ENCODE data around the gene FAM180A.
"Not testable (repeated sequence)": the region's sequence is repeated elsewhere in the genome, so short reads cannot be mapped to it uniquely, and the experiment has no call there.

Gene FAM180A

DNA sequence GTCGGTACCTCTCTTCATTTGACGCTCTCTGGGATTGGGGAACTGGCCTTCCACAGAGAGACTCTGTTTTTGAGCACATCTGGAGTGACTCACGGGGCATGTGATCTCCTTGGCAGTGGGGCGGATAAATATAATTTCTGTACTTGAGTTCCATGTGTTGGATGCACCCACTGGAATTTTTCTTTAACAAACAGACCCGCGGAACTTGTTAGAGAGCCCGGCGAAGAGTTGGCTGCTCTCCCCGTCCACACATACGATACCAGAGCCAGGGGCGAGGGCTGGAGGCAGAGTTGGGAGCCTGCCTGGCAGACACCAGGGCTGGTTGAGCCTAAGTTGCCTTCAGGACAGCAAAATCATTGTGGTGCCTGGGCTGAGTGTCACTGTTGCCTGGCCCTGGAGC lies at the start of gene FAM180A:
FAM180A (minus strand) TSS at position 44 of the 400 bp plus-strand sequence. CDS start 233 bp downstream, outside the sequence.
- DNase-seq = no peak

DNA sequence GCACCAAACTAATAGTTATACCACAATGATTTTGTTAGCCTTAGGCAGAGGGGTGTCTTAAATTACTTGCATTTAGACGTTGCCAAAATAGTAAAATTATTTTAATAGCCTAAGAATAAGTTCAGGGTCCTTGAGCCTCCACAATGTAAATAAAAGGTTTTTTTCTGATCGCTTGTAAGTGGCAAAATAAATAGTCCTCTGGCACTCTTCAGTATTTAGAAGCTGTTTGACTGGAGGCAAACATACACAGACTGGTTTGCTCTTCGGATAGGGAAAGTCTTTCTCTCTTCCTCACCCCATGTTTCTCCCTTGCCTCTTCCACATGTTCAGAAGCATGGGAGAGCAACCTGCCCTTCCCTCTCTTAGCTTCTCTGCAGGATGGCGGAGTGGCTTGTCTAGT lies 49.5 kb upstream of the FAM180A start:
- DNase-seq = no peak

DNA sequence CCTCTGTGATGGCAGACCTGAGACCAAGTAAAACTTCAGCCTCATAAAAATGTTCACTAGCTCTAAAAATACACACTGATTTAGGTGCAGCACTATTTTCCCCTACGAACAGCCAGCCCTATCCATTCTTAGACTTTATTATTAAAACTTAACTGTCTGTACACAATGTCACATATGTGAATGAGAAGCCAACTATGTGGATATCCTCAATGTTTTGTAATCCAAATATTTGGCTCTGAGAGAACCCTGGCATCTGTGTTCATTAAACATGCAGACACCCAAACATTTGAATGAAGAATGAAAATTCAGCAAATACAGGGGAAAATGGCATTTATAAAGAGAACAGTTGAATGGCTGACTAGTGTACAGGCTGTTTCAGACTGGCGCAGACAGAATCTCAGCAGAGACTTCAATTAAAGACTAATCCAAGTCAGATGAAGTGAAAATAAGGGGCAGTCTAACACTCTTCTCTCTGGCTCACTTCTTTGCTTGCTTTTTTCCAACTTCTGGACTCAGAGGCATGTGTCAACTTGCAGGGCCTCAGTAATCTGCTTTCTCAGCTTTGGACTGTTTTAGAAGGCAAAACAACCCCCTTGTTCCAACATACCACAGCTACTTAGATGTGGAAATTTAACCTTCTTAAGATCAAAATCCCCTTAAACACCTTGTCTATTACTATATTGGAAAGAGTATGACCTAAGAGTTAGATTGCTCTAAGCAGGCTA lies 47.4 kb upstream of the FAM180A start:
- no peak for DNase-seq

DNA sequence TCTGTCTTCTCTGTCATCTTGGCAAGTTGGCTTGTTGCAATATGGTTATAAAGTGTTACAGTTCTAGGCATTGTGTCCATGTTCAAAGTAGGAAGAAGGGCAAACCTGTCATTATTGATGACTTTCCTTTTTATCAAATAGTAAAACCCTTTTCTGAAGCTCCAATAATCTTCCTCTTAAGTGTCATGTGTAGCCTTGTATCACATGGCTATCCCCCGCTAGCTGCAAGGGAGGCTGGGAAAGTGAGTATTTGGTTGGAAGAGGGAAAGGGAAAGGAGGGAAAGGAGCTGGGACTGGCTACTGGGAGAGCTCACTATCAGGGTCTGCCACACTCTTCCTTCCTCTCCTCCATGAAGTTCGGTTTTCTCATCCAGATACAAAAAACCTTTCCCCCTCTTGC lies 45.2 kb upstream of the FAM180A start:
- DNase-seq = no peak

DNA sequence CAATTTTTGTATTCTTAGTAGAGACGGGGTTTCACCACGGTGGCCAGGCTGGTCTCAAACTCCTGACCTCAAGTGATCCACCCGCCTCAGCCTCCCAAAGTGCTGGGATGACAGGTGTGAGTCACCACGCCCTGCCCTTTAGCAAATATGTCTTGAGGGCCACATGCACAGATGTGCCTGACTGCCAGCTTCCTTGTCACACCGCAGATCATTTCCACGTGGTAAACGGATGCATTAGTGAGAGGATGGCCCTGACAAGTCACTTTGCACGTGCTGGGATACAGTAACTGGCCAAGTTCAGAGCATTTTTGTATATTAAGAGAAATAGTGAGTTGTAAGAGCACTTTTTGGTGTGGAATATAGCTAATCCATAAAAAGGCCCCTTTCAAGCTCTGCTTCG lies 44.3 kb upstream of the FAM180A start:
- no peak for DNase-seq

DNA sequence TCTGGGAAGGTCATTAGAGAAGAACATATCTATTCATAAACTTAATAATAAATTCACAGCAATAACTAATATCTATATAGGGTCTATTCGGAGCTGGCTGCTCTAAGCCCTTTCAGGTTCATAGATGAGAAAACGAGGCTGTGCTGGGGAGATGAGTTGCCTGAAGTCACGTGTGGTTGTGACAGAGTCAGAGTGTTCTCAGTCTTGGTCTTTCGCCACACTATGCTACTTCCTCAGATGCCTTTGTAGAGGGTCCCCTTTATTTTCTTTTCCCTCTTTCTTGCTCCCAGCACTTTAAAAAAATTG lies 43.7 kb upstream of the FAM180A start:
- no peak for DNase-seq

DNA sequence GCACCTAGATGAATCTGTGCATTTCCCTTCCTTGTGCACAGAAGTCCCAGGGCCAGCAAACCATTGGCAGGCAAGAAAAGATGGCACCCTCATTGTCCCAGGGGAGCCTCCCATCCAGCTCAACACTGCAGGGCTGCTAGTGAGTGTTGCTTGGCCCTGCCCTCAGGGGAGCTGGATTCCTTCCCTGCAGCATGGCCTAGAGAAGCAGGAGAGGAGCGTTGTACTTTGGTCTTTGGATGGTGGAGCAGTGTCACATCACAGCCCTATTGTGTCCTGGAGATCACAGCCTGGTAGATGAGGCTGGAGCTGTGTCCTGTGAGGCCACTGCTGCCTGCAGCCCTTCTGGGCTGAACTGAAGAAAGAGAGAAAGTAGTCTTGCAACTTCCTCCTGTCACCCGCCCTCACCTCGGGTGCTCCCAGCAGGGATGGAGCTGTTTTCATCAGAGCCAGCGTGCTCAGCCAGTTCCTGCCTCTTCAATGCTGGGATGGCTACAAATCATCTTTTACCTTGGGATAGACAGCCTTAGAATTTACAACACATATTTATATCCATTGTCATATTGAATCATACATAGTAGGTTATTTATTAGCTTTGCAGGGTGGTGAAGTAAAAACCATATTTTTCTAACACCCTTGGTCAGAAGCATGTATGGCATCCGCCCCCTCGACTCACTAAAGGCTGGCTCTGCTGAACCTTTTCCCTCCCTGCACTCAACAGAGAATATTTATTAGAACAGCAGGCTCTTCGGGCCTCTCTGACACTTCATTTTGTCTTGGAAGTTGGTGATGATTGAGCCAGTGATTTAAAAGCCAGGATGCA lies 43.1 kb upstream of the FAM180A start:
- no peak for DNase-seq

DNA sequence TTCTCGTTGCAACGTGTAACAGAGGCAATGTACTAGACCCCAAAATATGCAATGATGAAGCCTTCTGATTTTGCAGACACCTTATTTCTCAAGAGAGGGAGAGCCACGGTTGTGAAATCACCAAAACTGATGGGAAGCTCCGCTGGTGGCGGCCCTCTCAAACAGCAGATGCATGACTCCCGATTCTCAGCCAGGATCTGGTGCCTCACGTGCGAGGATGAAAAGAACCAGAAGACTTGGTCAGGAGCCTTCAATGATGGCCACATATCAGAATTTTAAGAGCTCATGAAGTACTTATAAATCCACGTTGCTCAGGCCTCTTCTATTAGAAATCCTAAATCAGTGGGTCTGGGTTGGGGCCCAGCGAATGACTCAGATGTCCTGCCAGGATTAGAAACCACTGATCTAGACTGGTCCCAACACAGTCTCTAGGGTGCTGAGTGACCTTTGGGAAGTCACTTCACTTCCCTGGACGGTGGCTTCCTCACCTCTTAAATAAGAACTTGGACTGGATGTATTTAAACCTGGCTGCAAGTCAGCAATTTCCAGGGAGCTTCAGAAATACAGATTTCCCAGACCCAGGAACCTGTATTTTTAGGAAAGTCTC lies 41.9 kb upstream of the FAM180A start:
- no peak for DNase-seq

DNA sequence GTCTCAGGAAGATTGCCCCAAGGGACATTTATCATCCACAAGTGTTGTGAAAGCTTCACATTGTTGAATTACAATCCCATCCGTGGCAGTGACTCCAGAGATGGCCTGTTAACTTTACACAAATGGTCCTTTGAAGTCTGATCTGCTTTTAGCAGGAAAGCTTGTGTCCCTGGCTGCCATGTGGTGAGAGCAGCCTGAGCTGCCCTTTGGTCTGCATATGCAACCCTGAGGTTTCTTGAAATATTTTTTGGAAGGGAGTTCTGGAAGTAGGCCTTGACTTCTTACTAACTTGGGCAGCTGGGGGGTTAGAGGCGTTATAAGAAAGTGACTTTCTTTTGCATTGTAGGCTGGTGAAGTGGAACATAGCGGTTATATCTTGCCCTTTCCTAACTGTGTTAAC lies 41.3 kb upstream of the FAM180A start:
- DNase-seq = no peak

DNA sequence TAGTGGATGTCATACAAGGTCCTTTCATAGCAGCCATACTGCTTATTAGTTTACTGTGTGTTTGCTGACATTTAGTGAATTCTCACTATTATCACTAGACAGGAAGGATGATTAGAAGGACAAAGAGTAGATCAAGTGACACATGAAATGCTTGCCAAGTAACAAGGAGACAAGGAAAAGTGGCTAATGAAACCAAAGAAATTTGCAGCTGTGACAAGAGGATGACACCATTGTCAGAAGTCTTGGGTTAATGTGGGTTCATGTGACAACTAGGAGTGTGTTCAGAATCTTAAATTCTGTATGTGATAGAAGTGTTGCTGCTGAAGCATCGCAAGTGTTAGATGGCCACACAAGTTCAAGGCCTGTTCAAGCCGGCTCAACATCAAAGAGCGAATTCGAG lies 40.8 kb upstream of the FAM180A start:
- no peak for DNase-seq

DNA sequence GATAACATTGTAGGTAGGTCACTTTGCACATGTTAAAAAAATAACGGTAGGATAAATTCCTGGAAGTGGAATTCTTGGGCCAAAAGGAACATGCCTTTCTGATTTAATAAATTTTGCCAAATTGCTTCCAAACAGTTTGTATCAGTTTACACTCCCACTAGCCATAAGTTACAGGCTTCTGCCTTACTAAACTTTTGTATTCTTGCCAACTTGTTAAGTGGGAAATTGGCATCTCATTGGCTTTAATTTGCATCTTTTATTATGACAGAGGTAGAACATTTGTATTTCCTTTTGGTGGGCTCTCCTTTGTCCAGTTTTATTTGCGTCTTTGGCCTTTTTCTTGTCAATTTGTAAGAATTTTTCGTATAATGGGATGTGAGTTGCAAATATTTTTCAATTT lies 38.3 kb upstream of the FAM180A start:
- no peak for DNase-seq

DNA sequence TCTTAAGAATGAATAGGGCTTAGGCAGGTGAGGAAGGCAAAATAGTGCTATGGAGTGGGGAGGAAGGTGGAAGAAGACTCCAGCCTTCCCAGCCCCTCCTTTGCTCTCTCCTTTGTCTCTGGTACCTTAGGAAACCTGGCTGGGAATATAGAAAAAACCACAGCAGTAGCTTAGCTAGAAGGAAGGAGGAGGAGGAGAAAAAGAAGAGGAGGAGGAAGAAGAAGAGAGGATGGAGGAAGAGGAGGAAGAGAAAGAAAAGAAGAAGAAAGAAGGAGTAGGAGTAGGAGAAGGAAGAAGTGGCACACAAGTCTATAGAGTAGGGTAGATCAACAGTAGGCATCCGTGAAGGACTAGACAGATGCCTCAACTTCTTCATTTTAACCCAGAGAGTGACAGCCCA lies 36.5 kb upstream of the FAM180A start:
- no peak for DNase-seq

DNA sequence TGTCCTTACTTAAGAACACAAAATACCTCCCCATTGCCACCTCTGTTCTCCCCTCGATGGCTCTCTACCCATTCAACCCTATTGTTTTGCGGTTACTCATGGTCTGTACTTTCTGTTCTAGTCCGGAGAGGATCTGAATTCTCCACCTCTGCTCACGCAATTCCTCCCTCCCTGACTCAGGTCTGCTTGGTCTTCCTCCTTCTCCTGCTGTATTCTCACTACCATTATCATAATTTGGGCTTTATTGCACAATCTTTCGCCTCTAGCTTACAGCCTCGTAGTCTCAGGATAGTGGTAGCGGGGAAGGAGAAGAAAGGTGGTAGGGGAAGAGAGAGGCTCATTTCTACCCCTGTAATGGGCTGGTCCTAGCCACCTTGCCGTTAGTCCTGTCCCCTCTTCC lies 35.4 kb upstream of the FAM180A start:
- DNase-seq = no peak

DNA sequence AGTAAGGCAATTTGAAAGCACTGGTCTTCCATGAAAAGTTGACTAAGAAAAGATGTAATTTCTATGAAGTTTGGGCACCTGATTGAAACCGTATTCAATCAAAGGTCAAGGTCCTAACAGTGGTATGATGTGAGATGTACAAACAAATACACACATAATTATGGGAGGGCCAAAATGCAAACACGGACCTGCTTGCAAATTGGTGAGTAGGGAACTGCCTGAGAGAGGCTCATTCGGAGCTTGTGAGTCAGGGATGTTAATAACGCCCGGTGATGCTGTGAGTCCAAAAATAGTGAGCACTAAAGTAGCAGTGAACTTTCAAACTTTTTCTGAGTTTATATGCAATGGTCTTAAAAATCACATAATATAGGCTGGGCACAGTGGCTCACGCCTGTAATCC lies 34.2 kb upstream of the FAM180A start:
- DNase-seq = no peak

DNA sequence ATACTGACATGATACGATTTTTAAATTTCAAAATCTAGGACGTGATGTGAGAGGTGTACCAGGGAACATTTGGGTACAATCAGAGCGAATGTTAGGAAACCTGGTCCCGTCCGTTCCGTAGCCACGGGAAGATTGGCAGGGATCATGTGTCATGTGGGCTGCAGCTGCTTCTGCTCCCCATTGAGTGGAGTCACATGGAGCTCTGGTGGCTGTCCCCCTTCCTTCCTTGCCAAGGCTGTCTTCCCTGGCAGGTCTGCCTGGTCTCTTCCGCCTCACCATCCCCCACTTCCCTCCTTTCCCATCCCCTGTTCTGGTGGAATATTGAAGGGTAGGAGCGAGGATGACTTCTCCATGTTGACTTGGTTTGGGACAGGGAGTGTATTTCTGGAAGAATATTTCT lies 33.8 kb upstream of the FAM180A start:
- no peak for DNase-seq

DNA sequence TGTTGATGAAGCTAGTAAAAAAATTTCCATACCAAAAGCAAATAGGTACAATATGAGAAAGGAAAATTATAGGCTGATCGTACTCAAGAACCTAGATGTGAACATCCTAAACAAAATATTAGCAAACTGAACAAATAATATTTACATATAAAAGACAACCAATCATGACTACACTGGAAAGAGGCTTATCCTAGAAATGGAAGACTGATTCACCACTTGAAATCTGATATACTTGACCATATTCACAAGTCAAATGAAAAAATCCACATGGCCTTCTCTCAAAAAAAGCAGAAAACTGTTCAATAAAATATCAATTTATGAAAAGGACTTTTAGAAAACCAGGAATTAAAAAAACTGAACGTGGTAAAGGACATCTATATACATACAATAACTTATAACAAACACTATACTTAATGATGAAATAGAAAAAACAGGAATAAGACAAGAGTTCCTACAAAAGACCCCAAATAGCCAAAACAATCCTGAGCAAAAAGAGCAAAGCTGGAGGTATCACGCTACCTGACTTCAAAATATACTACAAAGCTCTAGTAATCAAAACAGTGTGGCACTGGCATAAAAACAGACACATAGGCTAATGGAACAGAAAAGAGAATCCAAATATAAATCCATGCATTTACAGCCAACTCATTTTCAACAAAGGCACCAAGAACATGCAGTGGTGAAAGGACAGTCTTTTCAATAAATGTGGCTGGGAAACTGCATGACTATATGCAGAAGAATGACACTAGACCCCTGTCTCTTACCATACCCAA lies 29.2 kb upstream of the FAM180A start:
- no peak for DNase-seq

DNA sequence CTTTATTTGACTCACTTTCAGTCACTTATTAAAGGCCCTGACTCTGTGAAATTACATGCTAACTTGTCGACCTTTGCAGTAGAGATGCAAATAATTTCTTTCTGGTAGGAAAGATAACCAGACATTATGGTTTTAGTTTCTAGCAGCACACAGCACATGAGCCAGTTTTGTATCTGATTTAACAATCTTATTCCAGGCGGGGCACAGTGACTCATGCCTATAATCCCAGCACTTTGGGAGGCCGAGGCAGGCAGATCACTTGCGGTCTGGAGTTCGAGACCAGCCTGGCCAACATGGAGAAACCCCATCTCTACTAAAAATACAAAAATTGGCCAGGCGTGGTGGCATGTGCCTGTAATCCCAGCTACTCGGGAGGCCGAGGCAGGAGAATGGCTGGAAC lies 27.3 kb upstream of the FAM180A start:
- not testable (repeated sequence) for DNase-seq

DNA sequence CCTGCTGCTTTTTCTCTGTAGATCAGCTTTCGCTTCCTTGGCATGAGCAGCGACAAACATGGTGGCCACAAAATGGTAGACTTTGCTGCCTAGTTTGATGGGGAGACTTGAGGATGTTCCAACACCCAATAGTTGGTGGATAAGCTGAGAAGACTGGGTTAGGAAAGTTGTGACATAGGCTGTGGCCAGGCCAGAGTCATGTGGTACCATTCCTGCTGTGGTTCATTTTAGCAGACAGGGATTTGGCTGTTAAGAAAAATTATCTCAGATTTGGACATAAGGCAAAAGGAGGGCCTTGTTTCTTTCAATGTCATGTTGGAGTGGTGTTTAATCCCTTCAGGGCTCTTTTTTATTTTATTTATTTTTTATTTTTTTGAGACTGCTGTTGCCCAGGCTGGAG lies 26.6 kb upstream of the FAM180A start:
- DNase-seq = no peak

DNA sequence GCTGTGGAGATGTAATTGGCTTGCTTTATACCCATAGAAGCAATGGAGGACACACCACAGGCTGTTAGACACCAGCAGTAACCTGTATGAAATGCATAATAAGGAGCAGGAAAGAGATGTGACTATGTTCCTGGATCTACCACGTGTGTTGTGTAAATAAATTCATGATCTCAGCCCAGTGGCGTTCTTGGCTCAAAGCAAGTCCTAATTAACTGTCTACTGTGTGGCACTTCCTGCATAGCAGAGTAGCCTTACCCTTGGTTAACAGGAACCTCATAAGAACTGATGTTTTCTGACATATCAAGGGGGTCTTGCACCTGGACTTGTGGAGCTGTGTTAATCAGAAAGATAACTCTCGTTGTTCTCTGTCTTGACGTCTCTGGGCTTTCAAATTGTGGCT lies 25.7 kb upstream of the FAM180A start:
- DNase-seq = no peak

DNA sequence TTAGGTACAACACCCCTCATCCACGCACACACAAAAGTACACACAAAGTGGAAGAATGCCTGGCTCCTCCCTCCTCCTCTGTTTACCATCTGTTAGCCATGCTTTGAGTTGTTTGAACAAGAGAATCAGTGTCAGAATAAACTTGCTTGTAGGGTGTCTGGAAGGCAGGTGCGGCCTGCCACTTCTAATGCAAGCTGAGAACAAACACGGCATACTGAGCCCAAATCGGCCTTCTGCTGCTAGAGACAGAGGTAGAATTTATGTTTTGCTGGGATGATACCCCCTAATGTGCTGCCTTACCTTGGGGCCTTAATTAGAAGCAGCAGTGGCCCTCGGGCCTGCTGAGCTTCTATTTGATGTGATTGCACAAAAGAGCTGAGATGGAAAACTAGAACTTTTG lies 24.9 kb upstream of the FAM180A start:
- DNase-seq = no peak

DNA sequence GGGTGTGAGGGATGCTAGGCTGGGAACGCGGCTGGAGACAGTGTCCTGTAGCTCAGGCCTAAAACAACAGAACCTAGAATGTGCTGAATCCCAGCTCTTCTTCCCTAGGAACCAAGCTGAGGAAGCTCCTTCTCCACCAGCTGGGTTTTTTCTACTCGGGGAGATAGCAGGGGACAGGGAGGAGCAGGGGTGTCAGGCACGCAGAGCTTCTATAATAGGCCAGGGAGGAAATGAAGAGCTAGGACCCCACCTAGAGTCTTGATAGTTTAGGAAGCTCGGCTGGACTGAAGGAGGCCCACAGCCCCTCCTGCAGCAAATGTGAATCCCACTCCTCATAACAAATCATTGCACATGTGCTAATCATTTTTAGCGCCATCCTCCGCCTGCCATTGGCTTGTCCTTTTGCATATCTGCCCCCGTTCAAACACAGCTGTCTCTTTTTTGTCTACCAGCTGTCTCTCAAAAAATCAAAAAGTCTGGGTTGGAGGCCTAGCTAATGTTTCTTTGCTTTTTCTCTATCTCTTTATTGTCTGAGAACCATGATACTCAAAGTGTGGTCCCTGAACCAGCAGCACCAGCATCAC lies 24.1 kb upstream of the FAM180A start:
- DNase-seq = no peak

DNA sequence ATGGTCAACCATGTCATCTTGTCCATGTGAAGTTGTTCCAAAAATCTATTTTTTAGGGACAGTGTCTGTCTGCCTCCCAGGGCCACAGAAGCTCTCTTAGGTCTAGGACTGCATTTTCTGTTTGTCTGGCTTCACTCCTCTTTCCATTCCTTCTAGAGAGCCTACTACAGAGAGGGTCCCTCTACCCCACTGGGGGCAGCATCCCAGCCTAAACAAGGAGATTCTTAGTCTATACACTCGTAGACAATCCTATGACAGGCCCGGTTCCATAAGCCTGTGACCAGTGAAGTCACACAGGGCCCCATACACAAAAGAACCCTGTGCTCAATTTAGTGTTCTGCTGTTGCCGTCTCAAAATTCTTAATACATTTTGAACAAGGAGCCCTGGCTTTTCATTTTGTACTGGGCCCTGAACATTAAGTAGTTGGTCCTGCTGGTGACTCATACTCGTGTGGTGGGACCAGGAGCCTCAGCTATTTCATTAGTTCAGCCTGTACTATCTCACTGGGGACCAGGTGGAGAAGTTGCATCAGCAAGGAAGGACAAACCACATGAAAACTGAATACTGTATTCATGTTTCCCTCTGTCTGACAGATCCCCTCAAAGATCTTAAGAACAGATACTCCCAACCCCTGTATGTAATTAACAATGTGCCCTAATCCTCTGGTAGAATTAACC lies 23.5 kb upstream of the FAM180A start:
- DNase-seq = no peak

DNA sequence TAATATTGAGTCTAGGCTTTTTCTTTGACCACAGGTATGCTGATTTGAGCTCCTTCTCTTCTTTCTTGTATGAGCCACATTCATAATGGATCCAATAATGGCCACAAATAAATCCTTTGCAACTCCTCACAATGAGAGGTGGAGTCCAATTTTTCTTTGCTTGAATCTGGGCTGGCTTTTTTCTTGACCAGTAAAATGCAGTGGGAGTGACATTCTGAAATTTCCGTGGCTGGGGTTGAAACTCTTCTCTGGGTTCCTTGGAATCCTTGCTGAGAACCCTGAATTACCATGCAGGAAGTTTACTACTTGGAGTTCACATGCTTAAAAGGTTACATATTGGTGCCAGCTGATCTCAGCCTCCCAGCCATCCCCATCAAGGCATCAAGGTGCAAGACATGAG lies 22.4 kb upstream of the FAM180A start:
- no peak for DNase-seq

Measured in stimulated activated CD4-positive, alpha-beta T cell treated with anti-CD3 and anti-CD28 coated beads, Interleukin-4, amount 100 ng/mL, for 24 hours (primary cell).